ENCODE data around the gene EFL1.
"Not testable (repeated sequence)": the region's sequence is repeated elsewhere in the genome, so short reads cannot be mapped to it uniquely, and the experiment has no call there.

DNA sequence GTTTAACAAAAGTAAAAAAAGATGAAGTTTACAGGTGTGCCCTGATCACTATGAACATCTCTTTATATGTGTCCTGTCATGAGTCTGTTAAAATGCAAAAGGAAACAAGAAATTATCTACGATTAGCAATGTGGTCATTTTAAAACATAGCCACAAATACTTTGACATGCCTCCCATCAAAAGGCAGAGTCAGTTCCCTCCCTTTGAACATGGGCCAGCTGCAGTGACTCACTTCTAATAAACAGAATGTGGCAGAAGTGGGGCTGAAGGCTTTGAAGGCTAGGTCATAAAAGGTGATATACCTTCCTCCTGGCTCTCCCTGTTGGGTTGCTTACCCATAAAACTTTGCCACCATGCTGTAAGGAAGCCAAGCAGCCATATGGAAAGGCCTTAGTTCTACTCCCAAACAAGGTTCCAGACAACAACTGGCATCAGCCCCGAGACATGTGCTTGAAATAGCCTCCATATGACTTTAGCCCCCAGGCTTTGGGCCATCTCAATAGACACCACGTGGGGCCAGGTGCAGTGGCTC lies 52.4 kb downstream of the EFL1 start:
- TF ChIP-seq, protein P1, sequence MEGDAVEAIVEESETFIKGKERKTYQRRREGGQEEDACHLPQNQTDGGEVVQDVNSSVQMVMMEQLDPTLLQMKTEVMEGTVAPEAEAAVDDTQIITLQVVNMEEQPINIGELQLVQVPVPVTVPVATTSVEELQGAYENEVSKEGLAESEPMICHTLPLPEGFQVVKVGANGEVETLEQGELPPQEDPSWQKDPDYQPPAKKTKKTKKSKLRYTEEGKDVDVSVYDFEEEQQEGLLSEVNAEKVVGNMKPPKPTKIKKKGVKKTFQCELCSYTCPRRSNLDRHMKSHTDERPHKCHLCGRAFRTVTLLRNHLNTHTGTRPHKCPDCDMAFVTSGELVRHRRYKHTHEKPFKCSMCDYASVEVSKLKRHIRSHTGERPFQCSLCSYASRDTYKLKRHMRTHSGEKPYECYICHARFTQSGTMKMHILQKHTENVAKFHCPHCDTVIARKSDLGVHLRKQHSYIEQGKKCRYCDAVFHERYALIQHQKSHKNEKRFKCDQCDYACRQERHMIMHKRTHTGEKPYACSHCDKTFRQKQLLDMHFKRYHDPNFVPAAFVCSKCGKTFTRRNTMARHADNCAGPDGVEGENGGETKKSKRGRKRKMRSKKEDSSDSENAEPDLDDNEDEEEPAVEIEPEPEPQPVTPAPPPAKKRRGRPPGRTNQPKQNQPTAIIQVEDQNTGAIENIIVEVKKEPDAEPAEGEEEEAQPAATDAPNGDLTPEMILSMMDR (IDR thresholded peaks at IDR 0.05) = not testable (repeated sequence)
- TF ChIP-seq POLR2A (IDR thresholded peaks at IDR 0.05) = not testable (repeated sequence)

Data from heart left ventricle (tissue), 13 donors.